NOMO-1 (cell line): ENCODE measurements around the gene ZG16B.

ENCODE experiments used
- DNase-seq, 2 experiments: peaks; one replicate each; lab custom pipeline; 2025; ENCODE audit not compliant: unreplicated experiment in 2 of 2; lab: John Stamatoyannopoulos, UW

Gene ZG16B

GRCh38 chr16:2829501-2830354 lies at the start of gene ZG16B:
ZG16B (plus strand) TSS chr16:2830303; CDS start chr16:2830442, 139 bp downstream.
- DNase-seq = no peak

GRCh38 chr16:2782583-2783351 lies 47.3 kb upstream of the ZG16B start:
- DNase-seq = no peak

GRCh38 chr16:2783581-2784357 lies 46.3 kb upstream of the ZG16B start:
- no peak for DNase-seq

- no peak for DNase-seq
Observed at GRCh38 chr16:2784358-2785100, 45.6 kb upstream of the ZG16B start.

GRCh38 chr16:2785101-2785991 lies 44.8 kb upstream of the ZG16B start:
- no peak for DNase-seq

GRCh38 chr16:2786061-2786825 lies 43.9 kb upstream of the ZG16B start:
- no peak for DNase-seq

GRCh38 chr16:2786826-2787151 lies 43.3 kb upstream of the ZG16B start:
- no peak for DNase-seq

GRCh38 chr16:2787406-2787805 lies 42.7 kb upstream of the ZG16B start, which contains the start of gene PRSS33:
PRSS33 (minus strand) TSS chr16:2787560; CDS start chr16:2786547, 1,013 bp downstream.
- no peak for DNase-seq

GRCh38 chr16:2787961-2788360 lies 42.1 kb upstream of the ZG16B start:
- no peak for DNase-seq

GRCh38 chr16:2790631-2791030 lies 39.5 kb upstream of the ZG16B start:
- no peak for DNase-seq

- DNase-seq = no peak
Observed at GRCh38 chr16:2791174-2791573, 38.9 kb upstream of the ZG16B start.

GRCh38 chr16:2792940-2793339 lies 37.2 kb upstream of the ZG16B start:
- no peak for DNase-seq

GRCh38 chr16:2795395-2796143 lies 34.5 kb upstream of the ZG16B start:
- peak; percentile 51 to 75 for DNase-seq

GRCh38 chr16:2798723-2799204 lies 31.3 kb upstream of the ZG16B start:
- DNase-seq = no peak

GRCh38 chr16:2799205-2799858 lies 30.8 kb upstream of the ZG16B start:
- no peak for DNase-seq

- peak in 1 of 2 experiments; percentile 37 for DNase-seq
Observed at GRCh38 chr16:2799859-2800226, 30.3 kb upstream of the ZG16B start.

- DNase-seq = no peak
Observed at GRCh38 chr16:2803545-2804195, 26.4 kb upstream of the ZG16B start.
